Keratinocyte (primary cell): ENCODE data around the gene CASK. TPM values are rescaled to one million over a fixed set of nuclear protein-coding genes. Genes with fewer than 3 reads are reported as not detected.

Experiments
- DNase-seq: peaks from one replicate; pipeline ENCODE4 v3.0.0-alpha.2; 2011; ENCODE audit warnings: low read depth, missing footprints, low spot score
- FAIRE-seq: peaks from 2 replicates; lab custom pipeline; 2011; peaks lifted over from hg19 to GRCh38; lab: Jason Lieb, UNC
- H2AFZ ChIP-seq: 2 replicates; pipeline ENCODE4 v1.6.0; 2012; ENCODE audit warnings: low read length, control low read depth, inconsistent platforms; ENCODE audit not compliant: control insufficient read depth
- H3K27ac ChIP-seq: 2 replicates; pipeline ENCODE4 v1.5.1; 2011; ENCODE audit warnings: low read length; ENCODE audit not compliant: control insufficient read depth, insufficient read depth
- H3K27me3 ChIP-seq: 3 replicates; pipeline ENCODE4 v1.6.0; 2011; ENCODE audit warnings: low read length; ENCODE audit not compliant: control insufficient read depth, insufficient read depth; ENCODE audit errors: extremely low read depth
- H3K36me3 ChIP-seq, 2 experiments: 2 replicates in 1 of 2; 3 replicates in 1 of 2; pipeline ENCODE4 v1.5.1; 2011; ENCODE audit warnings: low read length in 2 of 2, mild to moderate bottlenecking in 1 of 2; ENCODE audit not compliant: control insufficient read depth in 2 of 2, insufficient read depth in 2 of 2; ENCODE audit errors: extremely low read depth in 1 of 2
- H3K4me1 ChIP-seq: 3 replicates; pipeline ENCODE4 v1.5.1; 2011; ENCODE audit warnings: low read length; ENCODE audit not compliant: control insufficient read depth, insufficient read depth; ENCODE audit errors: extremely low read depth
- H3K4me2 ChIP-seq: 3 replicates; pipeline ENCODE4 v1.6.0; 2011; ENCODE audit warnings: low read depth, low read length; ENCODE audit not compliant: control insufficient read depth, insufficient read depth; ENCODE audit errors: extremely low read depth
- H3K4me3 ChIP-seq, 3 experiments: fragments of 200-600 bp in 1 of 3; sonication (generic) in 1 of 3; 2 replicates in 2 of 3; 3 replicates in 1 of 3; pipeline ENCODE4 v1.5.1; 2011 to 2016; ENCODE audit warnings: low read length in 3 of 3, mild to moderate bottlenecking in 3 of 3, control low read depth in 2 of 3, inconsistent platforms in 1 of 3, low read depth in 1 of 3, mixed read lengths in 1 of 3, mixed run types in 1 of 3, moderate library complexity in 1 of 3; ENCODE audit not compliant: control insufficient read depth in 2 of 3, insufficient read depth in 2 of 3; ENCODE audit errors: extremely low read depth in 1 of 3
- H3K79me2 ChIP-seq: 2 replicates; pipeline ENCODE4 v1.6.0; 2012; ENCODE audit warnings: low read length; ENCODE audit not compliant: control insufficient read depth, insufficient read depth
- H3K9ac ChIP-seq: 3 replicates; pipeline ENCODE4 v1.6.0; 2011; ENCODE audit warnings: low read length; ENCODE audit not compliant: control insufficient read depth, insufficient read depth; ENCODE audit errors: extremely low read depth
- H3K9me1 ChIP-seq: 3 replicates; pipeline ENCODE4 v1.6.0; 2011; ENCODE audit warnings: low read length; ENCODE audit not compliant: control insufficient read depth, insufficient read depth; ENCODE audit errors: extremely low read depth
- H3K9me3 ChIP-seq: 2 replicates; pipeline ENCODE4 v1.5.1; 2012; ENCODE audit warnings: low read depth, low read length; ENCODE audit not compliant: control insufficient read depth
- H4K20me1 ChIP-seq: 3 replicates; pipeline ENCODE4 v1.6.0; 2011; ENCODE audit warnings: low read length; ENCODE audit not compliant: control insufficient read depth, insufficient read depth; ENCODE audit errors: extremely low read depth
- CTCF ChIP-seq, 3 experiments: IDR thresholded peaks in 1 of 3; conservative IDR thresholded peaks in 1 of 3; optimal IDR thresholded peaks in 1 of 3; 2 replicates in 2 of 3; 3 replicates in 1 of 3; pipeline versions ENCODE3 to v1.5.1; 2011; ENCODE audit warnings: low read length in 3 of 3, mild to moderate bottlenecking in 3 of 3, moderate library complexity in 2 of 3, control low read depth in 1 of 3, inconsistent platforms in 1 of 3; ENCODE audit not compliant: insufficient read depth in 2 of 3; ENCODE audit errors: extremely low read depth in 1 of 3
- EZH2 ChIP-seq: IDR thresholded peaks from one replicate; pipeline ENCODE4 v1.6.1; 2012; ENCODE audit warnings: inconsistent platforms, mild to moderate bottlenecking, low read length, moderate library complexity
- dilution Hi-C: fragments of 300-500 bp; cut with MboI; formaldehyde crosslinking; loops from one replicate; pipeline ENCODE4 v1.7.0; 2020; ENCODE audit warnings: low sequenced_read_pairs; ENCODE audit not compliant: extremely low pct_ligation_motif_present
- polyA plus RNA-seq, 5 experiments: library from polyadenylated mRNA; depleted of rRNA in 3 of 5; stranded (reverse) in 3 of 5; stranded (forward) in 1 of 5; unstranded in 1 of 5; fragments of >200 nt; gene quantifications; 1 replicate in 1 of 5; 2 replicates in 3 of 5; 3 replicates in 1 of 5; pipeline versions ENCODE4 v1.2.1 to v1.2.3, GENCODE V29; 2011 to 2012; ENCODE audit warnings: missing spikeins in 2 of 5, low read depth in 1 of 5, low replicate concordance in 1 of 5

CASK gene
- polyA plus RNA-seq, 1 donor (not counting 4 experiments of a cell fraction or from before 2014, with no cell fraction given), result 33.7 TPM

- dilution Hi-C loops, result no loop called here
- Histone ChIP-seq H2AFZ (no peak overlapping the region), H3K9me1 (no peaks in the 10 kb centered on the region), H3K27me3 (no peaks in the 10 kb centered on the region), H3K4me2 (no peak overlapping the region), H3K4me1 (no peaks in the 10 kb centered on the region), H3K4me3 (no peak overlapping the region), H3K79me2 (no peaks in the 10 kb centered on the region), H3K27ac (no peak overlapping the region), H4K20me1 (no peaks in the 10 kb centered on the region), H3K9ac (no peak overlapping the region), H3K9me3 (no peaks in the 10 kb centered on the region), H3K36me3 (no peaks in the 10 kb centered on the region)
- no peak for DNase-seq
- FAIRE-seq, result no peak
- TF ChIP-seq CTCF (optimal IDR thresholded peaks at IDR 0.05 in 1 of 3, IDR thresholded peaks at IDR 0.05 in 1 of 3, conservative IDR thresholded peaks at IDR 0.05 in 1 of 3; ENCODE audit: extremely low read depth in 1 of 3, insufficient read depth in 2 of 3, low read length in 3 of 3) (no peak), EZH2 (no peak)
Measured at GRCh38 chrX:41604766-41605543, 318.4 kb downstream of the CASK start.

- DNase-seq, result no peak
- Histone ChIP-seq H3K27me3 (no peaks in the 10 kb centered on the region), H3K4me1 (no peaks in the 10 kb centered on the region), H3K9ac (no peak overlapping the region), H3K79me2 (no peaks in the 10 kb centered on the region), H3K4me3 (no peak overlapping the region), H3K9me3 (no peaks in the 10 kb centered on the region), H3K36me3 (no peaks in the 10 kb centered on the region), H4K20me1 (no peaks in the 10 kb centered on the region), H2AFZ (no peak overlapping the region), H3K27ac (no peak overlapping the region), H3K4me2 (no peak overlapping the region), H3K9me1 (no peaks in the 10 kb centered on the region)
- dilution Hi-C loops, result no loop called here
- no peak for FAIRE-seq
- TF ChIP-seq EZH2 (no peak), CTCF (optimal IDR thresholded peaks at IDR 0.05 in 1 of 3, IDR thresholded peaks at IDR 0.05 in 1 of 3, conservative IDR thresholded peaks at IDR 0.05 in 1 of 3; ENCODE audit: extremely low read depth in 1 of 3, insufficient read depth in 2 of 3, low read length in 3 of 3) (no peak)
Measured at GRCh38 chrX:41604177-41604576, 319.2 kb downstream of the CASK start.
